Urothelium cell line (cell line): ENCODE results near the gene MYO3B.

Source experiments
- DNase-seq: peaks from one replicate; pipeline ENCODE4 v3.0.0; 2011; ENCODE audit warnings: low spot score, mixed read lengths
- FAIRE-seq: peaks from 2 replicates; lab custom pipeline; 2011; peaks lifted over from hg19 to GRCh38; lab: Jason Lieb, UNC

Gene MYO3B

GRCh38 chr2:170298115-170298514 lies 120.2 kb downstream of the MYO3B start:
- no peak for DNase-seq
- no peak for FAIRE-seq

DNA sequence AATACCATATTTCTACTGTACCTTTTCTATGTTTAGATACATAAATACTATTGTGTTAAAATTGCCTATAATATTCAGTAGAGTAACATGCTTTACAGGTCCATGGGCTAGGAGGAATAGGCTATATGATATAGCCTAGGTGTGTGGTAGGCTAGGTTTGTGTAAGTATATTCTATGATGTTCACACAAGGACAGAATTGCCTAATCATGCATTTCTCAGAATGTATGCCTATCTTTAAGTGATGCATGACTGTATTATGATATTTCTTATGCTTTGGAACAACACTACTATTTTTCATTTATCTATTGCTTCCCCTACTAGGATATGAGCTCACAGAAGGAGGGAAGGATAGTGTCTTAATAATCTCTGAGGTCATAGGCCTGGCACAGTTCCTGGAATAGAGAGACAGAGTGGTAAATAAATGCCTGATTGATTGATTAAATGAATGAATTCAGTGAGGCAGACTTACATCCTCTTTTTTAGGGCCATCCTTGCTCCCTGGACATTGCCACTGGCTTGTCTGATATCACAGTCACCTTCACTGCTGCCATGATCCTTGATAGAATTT lies 121.0 kb downstream of the MYO3B start:
- FAIRE-seq (no peak), DNase-seq (no peak)

- DNase-seq (no peak), FAIRE-seq (no peak)
Measured at GRCh38 chr2:170300993-170301392, 123.0 kb downstream of the MYO3B start.

- no peak for DNase-seq
- no peak for FAIRE-seq
Measured at GRCh38 chr2:170301626-170302025, 123.7 kb downstream of the MYO3B start.

DNA sequence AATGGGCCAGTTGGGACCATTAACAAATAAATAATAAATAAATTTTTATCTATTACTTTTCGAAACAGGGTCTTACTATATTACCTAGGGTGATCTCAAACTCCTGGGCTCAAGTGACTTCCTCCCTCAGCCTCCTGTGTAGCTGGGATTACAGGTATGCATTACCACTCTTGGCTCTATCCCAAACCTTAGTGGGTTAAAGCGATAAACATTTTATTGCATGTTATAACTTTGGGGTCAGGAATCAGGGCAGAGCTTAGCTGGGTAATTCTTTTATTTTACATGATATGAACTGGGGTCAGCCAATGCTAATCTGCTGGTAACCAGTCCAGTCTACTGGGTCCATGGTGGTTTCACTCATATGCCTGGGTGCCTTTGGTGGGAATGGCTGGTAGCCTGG lies 127.8 kb downstream of the MYO3B start:
- FAIRE-seq (no peak), DNase-seq (no peak)

DNA sequence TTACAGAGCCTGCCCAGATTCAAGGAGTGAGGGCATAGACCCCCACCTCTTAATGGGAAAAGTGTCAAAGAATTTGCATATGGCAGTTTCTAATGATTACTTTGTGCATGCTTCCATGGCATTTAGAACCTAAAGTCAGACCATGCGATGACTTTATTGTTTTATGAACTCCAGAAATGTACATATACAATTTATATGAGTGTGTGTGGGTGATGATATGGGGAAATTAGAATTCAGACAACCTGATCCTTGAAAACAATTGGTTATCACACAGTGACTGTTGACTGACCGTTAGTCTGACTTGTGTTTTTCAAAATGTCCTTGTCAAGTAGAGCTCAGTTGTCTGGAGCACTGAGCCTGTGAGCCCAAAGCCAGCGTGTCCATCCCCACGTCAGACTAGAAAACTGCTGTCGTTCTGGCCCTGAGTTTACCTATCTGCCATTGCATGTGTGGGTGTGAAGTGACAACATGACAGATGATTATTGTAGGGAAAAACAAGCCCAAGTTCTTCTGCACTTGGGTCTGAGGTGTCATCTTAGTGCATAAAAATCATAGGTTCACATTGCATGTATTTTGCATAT lies 128.4 kb downstream of the MYO3B start:
- FAIRE-seq (no peak), DNase-seq (no peak)

DNA sequence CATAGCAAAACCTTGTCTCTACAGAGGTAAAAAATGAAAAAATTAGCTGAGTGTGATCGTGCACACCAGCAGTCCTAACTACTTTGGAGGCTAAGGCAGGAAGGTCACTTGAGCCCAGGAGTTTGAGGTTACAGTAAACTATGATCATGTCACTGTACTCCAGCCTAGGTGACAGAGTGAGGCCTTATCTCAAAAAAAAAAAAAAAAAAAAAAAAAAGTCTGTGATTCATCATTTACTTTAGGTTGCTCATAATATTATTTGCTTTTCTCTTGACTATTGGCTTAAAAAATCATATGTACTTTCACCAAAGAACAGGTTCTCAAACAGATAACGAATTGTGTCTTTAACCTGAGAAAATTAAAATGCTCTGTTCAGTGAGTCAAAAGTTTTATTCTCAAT lies 129.1 kb downstream of the MYO3B start:
- FAIRE-seq (no peak), DNase-seq (no peak)

GRCh38 chr2:170307555-170308351 lies 129.8 kb downstream of the MYO3B start:
- no peak for FAIRE-seq

DNA sequence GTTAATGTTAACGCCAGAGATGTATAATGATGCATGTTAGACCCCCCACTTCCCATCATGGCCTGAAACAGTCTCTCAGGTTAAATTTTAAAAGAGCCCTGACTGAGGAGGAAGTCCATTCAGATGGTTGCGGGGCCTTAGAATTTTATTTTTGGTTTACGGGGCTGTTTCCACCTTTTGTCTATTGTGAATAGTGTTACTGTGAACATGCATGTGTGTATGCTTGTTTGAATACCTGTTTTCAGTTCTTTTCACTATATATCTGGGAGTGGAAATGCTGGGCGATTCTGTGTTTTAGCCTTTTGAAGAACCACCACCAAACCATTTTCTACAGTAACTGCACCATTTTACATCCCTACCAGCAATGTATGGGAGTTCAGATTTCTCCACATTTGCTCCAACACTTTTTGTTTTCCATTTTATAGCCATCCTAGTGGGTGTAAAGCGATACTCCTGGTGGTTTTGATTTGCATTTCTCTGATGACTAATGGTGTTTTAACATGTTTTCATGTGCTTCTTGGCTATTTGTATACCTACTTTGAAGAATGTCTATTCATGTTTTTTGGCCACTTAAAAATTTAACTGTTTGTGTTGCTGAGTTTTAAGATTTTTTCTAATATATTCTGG lies 133.0 kb downstream of the MYO3B start:
- DNase-seq (no peak), FAIRE-seq (no peak)

More at GRCh38 chr2:170307555-170308351, 129.8 kb downstream of the MYO3B start:
- no peak for DNase-seq

- FAIRE-seq, result no peak
Measured at GRCh38 chr2:170313347-170313991, 135.5 kb downstream of the MYO3B start.

GRCh38 chr2:170313992-170314348 lies 136.0 kb downstream of the MYO3B start:
- DNase-seq (no peak), FAIRE-seq (no peak)

More at GRCh38 chr2:170313347-170313991, 135.5 kb downstream of the MYO3B start:
- DNase-seq, result no peak

DNA sequence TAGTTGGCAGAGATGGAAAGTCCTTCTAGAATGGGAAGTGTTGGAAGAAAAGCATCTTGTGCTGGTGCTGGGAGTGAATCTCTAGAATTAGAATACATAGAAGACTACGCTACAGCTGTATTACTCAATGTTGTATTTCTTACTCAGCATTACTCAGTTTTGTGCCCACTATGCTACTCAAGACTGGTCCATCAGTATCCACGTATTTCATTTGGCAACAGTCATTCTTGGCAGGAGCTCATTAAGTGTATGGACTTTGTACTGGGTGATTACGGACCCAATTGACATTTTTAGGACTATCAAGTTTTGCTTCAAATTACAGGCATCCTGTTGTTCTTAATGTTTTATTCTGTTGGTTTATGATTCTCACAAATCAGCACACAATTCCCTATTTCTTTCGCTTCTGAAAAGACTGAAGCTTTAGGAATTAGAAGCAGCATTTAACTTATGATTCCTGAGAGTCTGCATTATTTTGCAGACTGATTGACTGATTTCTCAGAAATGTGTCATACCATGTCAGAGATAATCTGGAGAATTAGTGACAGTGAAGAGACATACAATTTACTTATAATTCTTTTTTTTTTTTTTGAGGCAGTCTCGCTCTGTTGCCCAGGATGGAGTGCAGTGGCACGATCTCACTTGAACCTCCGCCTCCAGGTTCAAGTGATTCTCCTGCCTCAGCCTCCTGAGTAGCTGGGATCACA lies 136.9 kb downstream of the MYO3B start:
- DNase-seq (no peak), FAIRE-seq (no peak)

GRCh38 chr2:170320948-170321347 lies 143.0 kb downstream of the MYO3B start:
- FAIRE-seq, result no peak
- no peak for DNase-seq

GRCh38 chr2:170321526-170321925 lies 143.6 kb downstream of the MYO3B start:
- DNase-seq (no peak), FAIRE-seq (no peak)

DNA sequence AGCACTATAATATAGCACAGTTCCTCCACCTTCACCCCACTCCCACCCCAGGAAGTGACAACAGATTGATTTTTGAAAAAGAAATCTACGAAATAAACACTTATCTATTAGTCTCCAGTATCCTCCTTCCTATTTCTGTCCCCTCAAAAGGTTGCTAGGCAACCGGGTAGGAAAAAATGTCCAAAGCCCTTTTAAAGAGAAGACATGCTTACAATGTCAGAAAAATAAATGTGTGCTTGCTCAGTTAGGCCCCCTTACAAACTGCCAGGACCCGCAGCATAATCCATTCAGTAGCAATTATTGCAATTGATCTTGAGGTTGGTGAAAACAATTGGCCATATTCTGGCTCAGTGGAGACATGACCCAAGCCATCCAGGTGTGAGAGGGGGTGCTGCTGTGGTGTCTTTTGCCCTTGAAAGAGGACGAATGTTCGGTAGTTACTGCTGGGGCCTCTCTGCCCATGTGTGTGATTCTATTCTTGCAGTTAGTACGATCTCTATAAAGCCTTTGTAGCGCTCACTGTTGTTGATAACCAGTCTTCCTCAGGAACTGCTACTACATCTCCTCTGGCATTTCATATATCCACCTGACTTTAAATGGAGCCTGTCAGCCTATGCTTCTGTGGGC lies 144.3 kb downstream of the MYO3B start:
- DNase-seq (no peak), FAIRE-seq (no peak)

DNA sequence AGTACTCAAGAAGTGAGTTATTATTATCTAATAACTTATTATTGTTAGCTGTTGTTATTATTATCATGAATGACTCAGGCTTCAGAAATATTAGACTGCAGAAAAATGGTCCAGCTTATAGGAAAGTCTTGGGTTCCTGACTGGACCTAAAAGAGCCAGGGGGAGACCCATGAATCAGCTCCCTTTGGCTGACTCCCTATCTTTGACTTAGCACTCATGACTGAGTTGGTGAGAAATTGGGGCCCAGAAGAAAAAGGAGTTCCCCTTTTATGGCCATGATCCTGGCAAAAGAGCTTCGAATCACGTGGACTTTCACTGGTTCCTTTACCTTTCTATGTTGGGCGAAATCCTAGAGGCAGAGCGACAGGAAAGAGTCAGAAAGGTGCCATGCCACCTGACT lies 145.8 kb downstream of the MYO3B start:
- no peak for FAIRE-seq
- DNase-seq, result no peak

DNA sequence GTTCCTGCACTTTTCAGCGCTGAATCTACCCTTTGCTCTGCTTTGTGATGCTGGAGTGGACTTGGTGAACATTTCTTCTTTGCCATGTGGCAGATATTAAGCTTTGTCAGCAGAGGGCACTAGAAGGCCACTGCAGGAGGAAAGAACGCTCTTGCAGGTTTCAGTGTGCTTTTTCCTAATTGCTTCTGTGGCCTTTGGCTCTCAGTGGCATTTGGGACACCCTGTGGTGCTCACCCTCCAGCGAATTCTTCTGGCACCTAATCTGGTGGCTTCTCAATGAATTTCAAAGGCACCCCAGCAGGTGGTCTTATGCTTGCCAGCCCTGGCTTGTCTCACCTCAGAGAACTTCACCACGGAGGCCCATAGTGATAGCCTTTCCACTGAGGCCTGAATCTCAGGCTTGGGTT lies 146.7 kb downstream of the MYO3B start:
- peak; percentile 59 for DNase-seq
- no peak for FAIRE-seq

GRCh38 chr2:170330881-170331280 lies 152.9 kb downstream of the MYO3B start:
- DNase-seq, result no peak
- FAIRE-seq, result no peak

DNA sequence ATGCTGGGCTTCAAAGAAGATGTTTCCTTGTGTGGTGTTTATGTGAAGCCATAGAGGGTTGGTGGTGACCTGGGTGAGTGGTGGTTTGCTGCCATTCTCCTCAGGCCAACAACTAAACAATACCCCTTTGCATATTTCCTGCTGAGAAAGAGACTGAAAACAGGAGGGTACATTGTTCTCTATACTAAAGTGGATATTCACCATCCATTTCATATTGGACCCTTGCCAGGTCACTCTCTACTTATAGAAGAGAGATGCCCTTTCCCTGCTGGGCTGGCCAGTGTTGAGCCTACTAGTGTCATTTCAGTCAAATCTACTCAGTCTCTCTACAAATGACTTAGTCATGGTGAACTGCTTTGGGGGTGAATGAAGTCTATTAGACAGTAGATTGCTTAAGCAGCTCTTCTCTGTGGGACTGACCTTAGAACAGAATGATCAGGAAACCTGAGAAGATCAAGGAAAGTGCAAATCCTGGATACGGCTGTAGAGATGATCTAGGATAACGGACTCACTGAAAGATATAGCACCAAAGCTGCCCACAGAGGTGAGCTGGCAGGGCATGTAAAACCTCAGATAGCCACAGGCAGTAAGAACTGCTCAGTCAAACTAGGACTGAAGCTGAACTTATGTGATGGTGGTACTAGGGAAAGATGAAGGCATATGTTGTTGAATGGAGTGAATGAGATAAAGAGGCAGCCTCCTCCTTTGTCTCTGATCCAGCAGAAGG lies 154.9 kb downstream of the MYO3B start:
- no peak for DNase-seq
- no peak for FAIRE-seq

- no peak for FAIRE-seq
- DNase-seq, result no peak
Measured at GRCh38 chr2:170335351-170335750, 157.4 kb downstream of the MYO3B start.
